Smooth muscle cell (in vitro differentiated cells): Measurements from ENCODE around the gene TNS3. TPM values are rescaled to one million over a fixed set of nuclear protein-coding genes. Genes with fewer than 3 reads are reported as not detected.

ENCODE experiments used
- DNase-seq: peaks from one replicate; lab custom pipeline; 2025; ENCODE audit not compliant: unreplicated experiment; lab: John Stamatoyannopoulos, UW
- H2AFZ ChIP-seq: fragments of 200-600 bp; sonication (generic); 2 replicates; pipeline ENCODE4 v1.6.0; 2016; ENCODE audit warnings: antibody characterized with exemption, low read depth, mild to moderate bottlenecking
- H3F3A ChIP-seq: fragments of 200-600 bp; sonication (generic); 2 replicates; pipeline ENCODE4 v1.6.0; 2017; ENCODE audit warnings: antibody characterized with exemption, low read depth
- H3K27ac ChIP-seq: fragments of 200-600 bp; sonication (generic); 2 replicates; pipeline ENCODE4 v1.5.1; 2016; ENCODE audit warnings: low read depth, mild to moderate bottlenecking
- H3K27me3 ChIP-seq: fragments of 200-600 bp; sonication (generic); 2 replicates; pipeline ENCODE4 v1.6.1; 2016; ENCODE audit warnings: low read depth, mild to moderate bottlenecking
- H3K36me3 ChIP-seq: fragments of 200-600 bp; sonication (generic); 2 replicates; pipeline ENCODE4 v1.5.1; 2016; ENCODE audit warnings: low read depth
- H3K4me1 ChIP-seq: fragments of 200-600 bp; sonication (generic); 2 replicates; pipeline ENCODE4 v1.5.1; 2016; ENCODE audit warnings: low read depth
- H3K4me2 ChIP-seq: fragments of 200-600 bp; sonication (generic); 2 replicates; pipeline ENCODE4 v1.6.0; 2016; ENCODE audit warnings: mild to moderate bottlenecking
- H3K4me3 ChIP-seq: fragments of 200-600 bp; sonication (generic); 2 replicates; pipeline ENCODE4 v1.5.1; 2016; ENCODE audit warnings: mild to moderate bottlenecking
- H3K79me2 ChIP-seq: fragments of 200-600 bp; sonication (generic); 2 replicates; pipeline ENCODE4 v1.6.0; 2016; ENCODE audit warnings: low read depth, mild to moderate bottlenecking
- H3K9ac ChIP-seq: fragments of 200-600 bp; sonication (generic); 2 replicates; pipeline ENCODE4 v1.6.0; 2016; ENCODE audit warnings: low read depth
- H3K9me3 ChIP-seq: fragments of 200-600 bp; sonication (generic); replicated peaks from 2 replicates; pipeline ENCODE4 v1.5.1; 2016; ENCODE audit warnings: low read depth
- H4K20me1 ChIP-seq: fragments of 200-600 bp; sonication (generic); 2 replicates; pipeline ENCODE4 v1.6.0; 2016; ENCODE audit warnings: low read depth
- CTCF ChIP-seq: fragments of 200-600 bp; sonication (generic); IDR thresholded peaks from 2 replicates; pipeline ENCODE4 v1.5.1; 2017; ENCODE audit warnings: borderline replicate concordance, mild to moderate bottlenecking, antibody characterized with exemption; ENCODE audit not compliant: insufficient read depth, poor library complexity, severe bottlenecking
- WGBS: methylation state at CpG from one replicate; pipeline ENCODE4 v1.1.7; 2016; ENCODE audit warnings: low lambda C conversion rate; 5-methylcytosine and 5-hydroxymethylcytosine counted together
- polyA plus RNA-seq: library from polyadenylated mRNA; unstranded; fragments of >200 nt; fragmentation: Nextera tagmentation; extraction: Ambion mirVana; gene quantifications from 2 replicates; pipeline ENCODE4 v1.2.1, GENCODE V29; 2016
- total RNA-seq: library from RNA; depleted of rRNA; stranded (reverse); fragments of >200 nt; gene quantifications from 2 replicates; pipeline ENCODE4 v1.2.3, GENCODE V29; 2014

Gene TNS3
- total and polyA plus RNA-seq, 2 experiments from 2014 or later = 32.6 to 50.5 TPM

- Histone ChIP-seq H3F3A (peaks cover 8% of the 10 kb centered on the region), H3K4me1 (peaks cover 3% of the 10 kb centered on the region), H3K36me3 (no peaks in the 10 kb centered on the region), H3K4me2 (no peak overlapping the region), H3K9ac (no peak overlapping the region), H3K4me3 (no peak overlapping the region), H2AFZ (no peak overlapping the region), H3K79me2 (peaks cover 16% of the 10 kb centered on the region), H3K27ac (no peak overlapping the region), H4K20me1 (peaks cover 15% of the 10 kb centered on the region), H3K27me3 (no peaks in the 10 kb centered on the region), H3K9me3 (no peaks in the 10 kb centered on the region)
- WGBS = 97% methylated on average over 3 of the region's 3 CpGs
- no peak for DNase-seq
- TF ChIP-seq CTCF = no peak
These were observed 279.4 kb downstream of the TNS3 start for GRCh38 chr7:47302560-47302959.

DNA sequence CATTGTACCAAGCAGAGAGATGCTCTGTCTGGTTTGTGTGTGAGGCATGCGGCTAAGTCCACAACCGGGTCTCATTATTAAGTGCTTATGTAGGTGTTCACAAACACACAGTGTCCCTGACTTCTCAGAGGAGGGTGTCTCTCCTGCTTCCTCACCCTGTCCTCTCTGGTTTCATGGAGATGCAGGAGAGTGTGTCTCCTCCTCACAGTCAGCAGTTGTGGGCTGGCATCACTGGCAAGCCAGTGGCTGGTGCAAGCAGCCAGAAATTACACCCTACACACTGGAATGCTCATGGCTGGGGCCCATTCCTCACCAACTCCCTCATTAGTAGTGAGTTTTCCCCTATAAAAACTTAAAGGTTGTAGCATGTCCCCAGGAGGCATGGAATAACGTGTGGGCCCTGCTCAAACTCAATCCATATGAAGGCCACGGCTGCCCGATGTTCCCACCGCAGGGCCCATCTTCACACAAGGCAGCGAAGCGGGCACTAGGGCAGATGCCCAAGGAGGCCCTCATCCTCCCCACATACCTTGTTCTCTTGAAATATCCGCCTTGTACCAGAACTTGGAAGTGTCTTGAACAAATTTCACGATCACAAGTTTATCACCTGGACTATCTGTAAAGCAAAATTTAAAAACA, 280.1 kb downstream of the TNS3 start:
- 96% methylated on average over 10 of the region's 10 CpGs for WGBS
- TF ChIP-seq CTCF = no peak
- Histone ChIP-seq H4K20me1 (peaks cover 15% of the 10 kb centered on the region), H2AFZ (no peak overlapping the region), H3K27ac (no peak overlapping the region), H3K9ac (no peak overlapping the region), H3K4me1 (peaks cover 3% of the 10 kb centered on the region), H3K79me2 (peaks cover 10% of the 10 kb centered on the region), H3K4me2 (no peak overlapping the region), H3K36me3 (no peaks in the 10 kb centered on the region), H3K27me3 (no peaks in the 10 kb centered on the region), H3K9me3 (no peaks in the 10 kb centered on the region), H3F3A (peaks cover 8% of the 10 kb centered on the region), H3K4me3 (no peak overlapping the region)
- DNase-seq = no peak

GRCh38 chr7:47301105-47301477, 280.8 kb downstream of the TNS3 start:
- H3K4me1 ChIP-seq = peaks cover 3% of the 10 kb centered on the region
- no peaks in the 10 kb centered on the region for H3K27me3 ChIP-seq
- H3K9ac ChIP-seq = no peak overlapping the region
- no peaks in the 10 kb centered on the region for H3K9me3 ChIP-seq
- no peak for TF ChIP-seq CTCF
- H3K4me3 ChIP-seq = no peak overlapping the region
- H3K27ac ChIP-seq = no peak overlapping the region
- peaks cover 8% of the 10 kb centered on the region for H3K79me2 ChIP-seq
- H3K4me2 ChIP-seq = no peak overlapping the region
- H2AFZ ChIP-seq = no peak overlapping the region
- WGBS = 83% methylated on average over 6 of the region's 6 CpGs
- H3F3A ChIP-seq = peaks cover 8% of the 10 kb centered on the region
- peaks cover 12% of the 10 kb centered on the region for H4K20me1 ChIP-seq
- H3K36me3 ChIP-seq = no peaks in the 10 kb centered on the region
- DNase-seq = no peak

DNA sequence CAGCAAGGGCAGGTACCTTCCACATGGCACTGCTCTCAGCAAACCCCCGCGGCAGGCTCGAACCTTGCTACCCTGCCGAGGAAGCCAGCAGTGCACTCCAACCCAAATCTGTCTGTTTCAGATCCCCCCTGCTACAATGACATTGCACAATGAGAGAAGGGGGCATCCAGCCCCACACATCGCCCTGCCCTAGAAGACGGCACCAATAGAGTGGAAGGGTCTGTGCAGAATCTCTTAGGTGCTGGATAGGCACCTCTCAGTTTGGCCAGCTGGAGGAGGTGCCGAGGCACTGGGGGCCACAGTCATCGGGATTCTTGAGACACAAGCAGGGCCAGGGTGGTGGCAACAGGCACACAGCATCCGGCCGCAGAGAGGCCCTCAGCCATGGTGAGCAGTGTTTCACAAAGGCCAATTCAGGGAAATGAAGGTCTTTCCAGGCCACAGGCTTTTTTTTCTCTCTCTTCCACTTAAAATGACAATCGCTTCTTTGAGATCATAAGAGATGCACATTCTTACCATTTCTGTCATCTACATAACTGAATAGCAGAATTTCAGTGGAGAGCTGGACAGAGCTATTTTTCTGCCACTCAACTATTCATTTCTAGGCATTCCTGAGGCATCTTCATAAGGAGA, 281.3 kb downstream of the TNS3 start:
- 94% methylated on average over 11 of the region's 11 CpGs for WGBS
- no peak overlapping the region for H3K4me2 ChIP-seq
- H3K36me3 ChIP-seq = no peaks in the 10 kb centered on the region

More for the DNA sequence above, 281.3 kb downstream of the TNS3 start:
- no peak for DNase-seq
- Histone ChIP-seq H3K27me3 (no peaks in the 10 kb centered on the region), H3K9ac (no peak overlapping the region), H3K79me2 (peaks cover 3% of the 10 kb centered on the region), H3F3A (peaks cover 12% of the 10 kb centered on the region), H4K20me1 (peaks cover 8% of the 10 kb centered on the region), H3K4me1 (peaks cover 3% of the 10 kb centered on the region), H3K4me3 (no peak overlapping the region), H2AFZ (no peak overlapping the region), H3K27ac (no peak overlapping the region), H3K9me3 (no peaks in the 10 kb centered on the region)
- no peak for TF ChIP-seq CTCF
